Activated CD4-positive, alpha-beta T cell treated with anti-CD3 and anti-CD28 coated beads, Interleukin-2, Interleukin-4, amounts not matched to agents 100 ng/mL and 50 ng/mL, durations not matched to agents 16 hours and 8 hours (primary cell): Measurements from ENCODE around the gene SERF2.
"Not testable (repeated sequence)": the region's sequence is repeated elsewhere in the genome, so short reads cannot be mapped to it uniquely, and the experiment has no call there.

Experiments
- DNase-seq: peaks from one replicate; pipeline ENCODE4 v3.0.0-alpha.2; 2020; ENCODE audit warnings: low spot score

The SERF2 gene

GRCh38 chr15:43830691-43831275 is 38.7 kb downstream of the SERF2 start:
- not testable (repeated sequence) for DNase-seq

DNA sequence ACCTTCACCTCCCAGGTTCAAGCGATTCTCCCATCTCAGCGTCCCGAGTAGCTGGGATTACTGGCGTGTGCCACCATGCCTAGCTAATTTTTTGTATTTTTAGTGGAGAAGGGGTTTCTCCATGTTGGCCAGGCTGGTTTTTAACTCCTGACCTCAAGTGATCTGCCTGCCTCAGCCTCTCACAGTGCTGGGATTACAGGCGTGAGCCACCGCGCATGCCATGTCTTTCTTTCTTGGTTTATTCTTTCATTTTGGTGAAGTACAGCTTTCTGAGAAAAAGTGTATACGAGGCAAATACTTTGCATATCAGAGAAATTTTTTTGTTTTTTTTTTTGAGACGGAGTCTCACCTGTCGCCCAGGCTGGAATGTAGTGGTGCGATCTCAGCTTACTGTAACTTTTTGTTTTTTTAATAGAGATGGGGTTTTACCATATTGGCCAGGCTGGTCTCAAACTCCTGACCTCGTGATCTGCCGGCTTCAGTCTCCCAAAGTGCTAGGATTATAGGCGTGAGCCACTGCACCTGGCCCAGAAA is 39.5 kb downstream of the SERF2 start:
- not testable (repeated sequence) for DNase-seq

DNA sequence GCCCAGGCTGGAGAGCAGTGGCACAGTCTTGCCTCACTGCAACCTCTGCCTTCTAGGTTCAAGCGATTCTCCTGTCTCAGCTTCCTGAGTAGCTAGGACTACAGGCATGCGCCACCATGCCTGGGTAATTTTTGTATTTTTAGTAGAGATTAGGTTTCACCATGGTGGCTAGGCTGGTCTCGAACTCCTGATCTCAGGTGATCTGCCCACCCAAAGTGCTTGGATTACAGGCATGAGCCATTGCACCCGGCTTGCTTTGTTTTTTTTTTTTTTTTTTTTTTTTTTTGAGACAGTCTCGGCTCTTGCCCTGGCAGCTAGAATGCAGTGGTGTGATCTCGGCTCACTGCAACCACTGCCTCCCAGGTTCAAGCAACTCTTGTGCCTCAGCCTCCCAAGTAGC is 40.4 kb downstream of the SERF2 start:
- not testable (repeated sequence) for DNase-seq

DNA sequence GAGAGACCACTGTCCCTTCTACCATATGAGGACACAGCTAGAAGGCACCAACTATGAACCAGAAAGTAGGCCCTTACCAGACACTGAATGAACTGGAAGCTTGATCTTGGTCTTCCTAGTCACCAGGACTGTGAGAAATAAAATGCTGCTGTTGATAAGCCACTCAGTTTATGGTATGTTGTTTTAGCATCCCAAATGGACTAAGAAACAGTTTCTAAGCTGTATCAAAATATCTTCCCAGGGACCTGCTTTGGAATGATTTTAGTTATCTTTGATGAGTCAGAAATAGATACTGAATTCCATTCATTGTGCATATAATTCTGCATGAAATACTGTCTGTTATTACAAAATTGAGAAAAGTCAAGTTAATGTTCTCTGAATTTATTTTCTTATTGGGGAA is 53.3 kb downstream of the SERF2 start:
- DNase-seq, result no peak
